ENCODE results near the gene SEC24C.
"Not testable (repeated sequence)": the region's sequence is repeated elsewhere in the genome, so short reads cannot be mapped to it uniquely, and the experiment has no call there.

Gene SEC24C

GRCh38 chr10:73769396-73769795, 25.2 kb downstream of the SEC24C start:
- DNase-seq (ENCODE audit: insufficient read length, low spot score), result no peak
- no peak for FAIRE-seq

DNA sequence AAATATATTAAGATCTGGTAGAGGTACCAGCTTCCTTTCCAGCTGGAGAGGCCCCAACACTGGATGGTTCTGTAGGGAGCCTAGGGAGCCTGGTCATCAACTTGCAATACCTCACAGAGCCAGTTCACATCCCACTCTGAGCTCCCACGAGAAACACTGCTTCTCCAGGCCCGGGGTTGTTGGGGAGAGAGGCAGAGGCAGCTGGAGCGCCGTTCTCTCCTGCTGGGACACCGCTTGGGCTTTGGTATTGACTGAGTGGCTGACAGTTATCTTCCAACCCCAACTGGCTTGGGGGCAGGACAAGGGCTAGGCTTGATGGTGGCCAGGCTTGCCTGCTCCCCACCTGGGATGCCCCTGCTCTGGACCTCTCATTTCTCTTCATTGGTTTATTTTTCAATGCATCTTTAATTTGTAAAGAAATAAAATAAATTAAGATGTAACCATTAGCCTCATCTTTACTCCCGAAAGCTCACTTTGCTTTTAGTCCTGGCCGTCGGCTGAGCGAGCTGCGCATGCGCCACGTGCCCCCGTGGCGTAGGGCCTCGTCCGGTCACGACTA, 27.6 kb downstream of the SEC24C start:
- DNase-seq (ENCODE audit: insufficient read length, low spot score) (peak; percentile 90), FAIRE-seq (peak; percentile 86)

DNA sequence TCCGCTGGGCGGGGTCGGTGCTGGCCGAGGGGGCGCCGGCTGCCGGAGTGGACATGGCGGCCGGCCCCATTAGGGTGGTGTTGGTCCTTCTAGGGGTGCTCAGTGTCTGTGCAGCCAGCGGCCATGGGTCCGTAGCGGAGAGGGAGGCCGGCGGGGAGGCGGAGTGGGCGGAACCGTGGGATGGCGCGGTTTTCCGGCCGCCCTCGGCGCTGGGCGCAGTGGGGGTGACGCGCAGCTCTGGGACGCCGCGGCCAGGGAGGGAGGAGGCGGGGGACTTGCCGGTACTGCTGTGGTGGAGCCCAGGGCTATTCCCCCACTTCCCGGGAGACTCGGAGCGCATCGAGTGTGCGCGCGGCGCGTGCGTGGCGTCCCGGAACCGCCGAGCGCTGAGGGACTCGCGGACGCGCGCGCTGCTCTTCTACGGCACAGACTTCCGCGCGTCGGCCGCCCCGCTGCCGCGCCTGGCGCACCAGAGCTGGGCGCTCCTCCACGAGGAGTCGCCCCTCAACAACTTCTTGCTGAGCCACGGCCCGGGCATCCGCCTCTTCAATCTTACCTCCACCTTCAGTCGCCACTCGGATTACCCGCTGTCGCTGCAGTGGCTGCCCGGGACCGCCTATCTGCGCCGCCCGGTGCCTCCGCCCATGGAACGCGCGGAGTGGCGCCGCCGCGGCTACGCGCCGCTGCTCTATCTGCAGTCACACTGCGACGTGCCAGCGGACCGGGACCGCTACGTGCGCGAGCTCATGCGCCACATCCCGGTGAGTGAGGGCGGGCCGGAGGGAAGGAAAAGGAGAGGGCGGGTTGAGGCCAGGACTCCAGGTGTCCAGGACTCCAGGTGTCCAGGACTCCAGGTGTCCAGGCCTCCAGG, 28.3 kb downstream of the SEC24C start:
- DNase-seq (ENCODE audit: insufficient read length, low spot score) (peak; percentile 62), FAIRE-seq (peak; percentile 60)

- FAIRE-seq (no peak), DNase-seq (ENCODE audit: insufficient read length, low spot score) (no peak)
Observed at GRCh38 chr10:73773152-73773879, 29.1 kb downstream of the SEC24C start.

GRCh38 chr10:73774637-73775036, 30.5 kb downstream of the SEC24C start:
- DNase-seq (ENCODE audit: insufficient read length, low spot score) (peak; percentile 23), FAIRE-seq (no peak)

DNA sequence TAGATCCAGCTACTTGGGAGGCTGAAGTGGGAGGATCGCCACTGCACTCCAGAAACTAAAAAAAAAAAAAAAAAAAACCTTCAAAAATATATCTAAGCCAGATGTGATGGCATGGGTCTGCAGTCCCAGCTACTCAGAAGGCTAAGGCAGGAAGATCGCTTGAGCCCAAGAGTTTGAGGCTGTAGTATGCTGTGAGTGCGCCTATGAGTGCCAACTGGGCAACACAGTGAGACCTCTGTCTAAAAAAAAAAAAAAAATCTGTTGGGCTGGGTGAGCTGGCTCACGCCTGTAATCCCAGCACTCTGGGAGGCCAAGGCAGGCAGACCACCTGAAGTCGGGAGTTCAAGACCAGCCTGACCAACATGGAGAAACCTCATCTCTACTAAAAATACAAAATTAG, 34.8 kb downstream of the SEC24C start:
- FAIRE-seq (no peak), DNase-seq (ENCODE audit: insufficient read length, low spot score) (no peak)

DNA sequence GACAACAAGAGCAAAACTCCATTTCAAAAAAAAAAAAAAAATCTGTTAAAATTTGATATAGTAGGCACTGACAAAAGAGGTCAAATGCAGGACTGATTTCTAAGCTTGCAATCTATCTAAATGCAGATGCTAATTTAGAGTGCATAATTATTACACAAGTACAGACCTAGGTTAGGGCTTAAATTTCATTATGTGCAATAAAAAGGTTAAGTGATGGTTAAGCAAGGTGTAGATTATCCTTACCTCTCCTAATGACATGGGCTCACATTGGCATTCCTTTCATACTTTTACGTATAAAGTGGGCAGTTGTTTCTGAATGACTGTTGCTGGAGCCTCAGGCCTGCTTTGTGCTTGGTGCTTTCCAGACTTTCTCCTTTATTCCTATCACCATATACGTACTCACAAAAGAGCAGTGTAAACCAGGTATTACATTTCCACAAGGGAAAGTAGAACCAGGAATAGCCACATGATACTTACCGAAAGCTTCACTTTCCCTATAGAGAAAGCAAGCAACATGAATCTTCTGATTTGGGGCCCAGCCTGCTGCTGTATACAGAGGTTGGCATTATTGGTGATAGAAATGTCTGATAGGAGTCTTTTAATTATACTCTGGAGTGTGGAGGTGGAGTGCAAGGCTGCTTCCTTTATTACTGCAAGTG, 35.5 kb downstream of the SEC24C start:
- FAIRE-seq (no peak), DNase-seq (ENCODE audit: insufficient read length, low spot score) (no peak)

GRCh38 chr10:73780301-73780700, 36.1 kb downstream of the SEC24C start:
- FAIRE-seq (no peak), DNase-seq (ENCODE audit: insufficient read length, low spot score) (no peak)

DNA sequence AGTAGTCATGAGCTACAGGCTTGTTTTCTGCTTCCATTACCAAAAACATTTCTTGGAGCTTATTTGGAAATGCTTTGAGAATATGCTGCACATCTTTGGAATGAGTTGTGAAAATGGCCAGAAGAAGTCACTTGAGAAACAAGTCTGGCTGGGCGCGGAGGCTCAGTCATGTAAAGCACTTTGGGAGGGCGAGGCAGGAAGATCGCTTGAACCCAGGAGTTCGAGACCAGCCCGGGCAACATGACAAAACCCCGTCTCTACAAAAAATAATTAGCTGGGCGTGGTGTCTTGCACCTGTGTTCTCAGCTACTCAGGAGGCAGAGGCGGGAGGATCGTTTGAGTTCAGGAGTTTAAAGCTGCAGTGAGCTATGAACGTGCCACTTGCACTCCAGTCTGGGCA, 36.8 kb downstream of the SEC24C start:
- no peak for FAIRE-seq
- no peak for DNase-seq (ENCODE audit: insufficient read length, low spot score)

- FAIRE-seq (no peak), DNase-seq (ENCODE audit: insufficient read length, low spot score) (no peak)
Observed at GRCh38 chr10:73781548-73781878, 37.3 kb downstream of the SEC24C start.

- FAIRE-seq (peak; percentile 85), DNase-seq (ENCODE audit: insufficient read length, low spot score) (peak; percentile 88)
Observed at GRCh38 chr10:73781879-73782748, 37.9 kb downstream of the SEC24C start, which contains the start of gene CHCHD1. Gene CHCHD1 (plus strand): TSS chr10:73782048. CDS start chr10:73782076, 28 bp downstream.

GRCh38 chr10:73782749-73783085, 38.5 kb downstream of the SEC24C start:
- DNase-seq (ENCODE audit: insufficient read length, low spot score), result no peak

DNA sequence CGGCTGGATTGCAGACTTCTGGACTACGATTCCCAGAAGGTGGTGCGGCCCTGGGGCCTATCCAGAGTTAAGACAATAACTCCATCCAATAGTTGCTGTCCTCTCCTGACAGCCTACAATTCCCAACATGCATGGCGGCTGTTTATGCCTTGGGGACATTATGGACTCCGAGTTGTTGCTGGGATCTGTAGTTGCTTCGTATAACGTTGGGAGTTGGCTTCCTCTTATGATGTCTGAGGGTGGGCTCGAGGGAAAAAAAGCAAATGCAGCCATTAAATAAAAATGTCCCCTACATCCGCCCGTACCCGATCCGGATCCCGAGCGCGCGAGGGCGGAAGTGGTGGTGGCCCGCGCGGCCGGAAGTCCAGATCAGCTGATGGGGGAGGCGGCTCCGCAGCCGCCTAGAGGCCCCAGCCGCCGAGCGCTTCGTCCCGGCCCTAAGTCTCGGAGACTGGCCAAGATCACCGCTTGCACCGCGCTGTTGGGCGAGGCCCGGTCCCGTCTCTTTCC, 41.1 kb downstream of the SEC24C start, which contains the start of gene ZSWIM8:
ZSWIM8 (plus strand) TSS at position 396 of the 510 bp plus-strand sequence. CDS start 273 bp downstream, outside the sequence.
- FAIRE-seq (peak; percentile 70), DNase-seq (ENCODE audit: insufficient read length, low spot score) (peak; percentile 96)

More at GRCh38 chr10:73782749-73783085, 38.5 kb downstream of the SEC24C start:
- no peak for FAIRE-seq

DNA sequence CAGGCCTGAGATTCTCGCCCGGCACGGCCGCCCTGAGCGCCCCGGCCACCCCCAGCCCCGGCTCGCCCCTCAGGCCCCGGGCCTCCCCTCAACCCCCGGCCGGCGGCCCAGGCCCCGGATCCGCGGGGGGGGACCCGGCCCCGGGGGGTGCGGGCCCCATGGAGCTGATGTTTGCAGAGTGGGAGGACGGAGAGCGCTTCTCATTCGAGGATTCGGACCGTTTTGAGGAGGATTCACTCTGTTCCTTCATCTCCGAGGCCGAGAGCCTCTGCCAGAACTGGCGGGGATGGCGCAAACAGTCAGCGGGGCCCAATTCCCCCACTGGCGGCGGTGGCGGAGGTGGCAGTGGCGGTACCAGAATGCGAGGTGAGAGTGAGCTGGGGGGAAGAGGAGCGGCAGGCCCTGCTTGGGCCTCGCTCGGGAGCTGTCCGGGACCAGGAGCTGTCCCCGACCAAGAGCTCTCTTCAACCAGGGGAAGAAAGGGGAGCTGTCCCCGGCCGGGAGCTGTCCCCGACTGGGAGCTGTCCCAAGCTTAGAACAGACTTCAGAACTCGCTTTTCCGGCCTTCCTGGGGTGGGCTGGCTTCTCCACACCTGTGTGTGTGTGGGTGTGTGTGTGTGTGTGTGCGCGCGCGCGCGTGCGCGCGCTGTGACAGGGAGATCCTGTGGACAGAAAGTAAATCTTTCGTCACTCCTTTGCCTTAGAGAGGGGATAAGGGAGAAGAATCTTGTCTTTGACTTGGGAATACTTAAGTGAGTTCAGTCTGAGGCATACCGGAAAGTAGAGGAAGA, 41.7 kb downstream of the SEC24C start:
- DNase-seq (ENCODE audit: insufficient read length, low spot score) (peak; percentile 22), FAIRE-seq (no peak)

GRCh38 chr10:73786512-73786885, 42.3 kb downstream of the SEC24C start:
- DNase-seq (ENCODE audit: insufficient read length, low spot score), result no peak
- FAIRE-seq, result no peak

- not testable (repeated sequence) for FAIRE-seq; DNase-seq (ENCODE audit: insufficient read length, low spot score)
Observed at GRCh38 chr10:73787031-73787800, 43.0 kb downstream of the SEC24C start.

- no peak for FAIRE-seq
- no peak for DNase-seq (ENCODE audit: insufficient read length, low spot score)
Observed at GRCh38 chr10:73788864-73789658, 44.9 kb downstream of the SEC24C start.
